GM20000 (cell line): ENCODE results near the gene ZNF865.

Source experiments
- DNase-seq: peaks from one replicate; pipeline ENCODE4 v3.0.0; 2012; ENCODE audit warnings: low spot score
- CTCF ChIP-seq: IDR thresholded peaks from 2 replicates; pipeline ENCODE4 v1.5.1; 2012; ENCODE audit warnings: mild to moderate bottlenecking, control low read depth; ENCODE audit errors: extremely low read depth, missing control alignments

ZNF865 gene

GRCh38 chr19:55590617-55591016 lies 14.8 kb upstream of the ZNF865 start:
- DNase-seq, result no peak
- TF ChIP-seq CTCF, result no peak

GRCh38 chr19:55591555-55591954 lies 13.9 kb upstream of the ZNF865 start:
- TF ChIP-seq CTCF, result no peak
- DNase-seq, result no peak

GRCh38 chr19:55592391-55593090 lies 12.9 kb upstream of the ZNF865 start:
- no peak for DNase-seq
- TF ChIP-seq CTCF, result no peak

- TF ChIP-seq CTCF, result no peak
These were observed 12.2 kb upstream of the ZNF865 start for GRCh38 chr19:55593096-55593772.

GRCh38 chr19:55594996-55595545 lies 10.4 kb upstream of the ZNF865 start:
- no peak for TF ChIP-seq CTCF
- DNase-seq, result no peak

More at GRCh38 chr19:55593096-55593772, 12.2 kb upstream of the ZNF865 start:
- DNase-seq, result no peak

- TF ChIP-seq CTCF, result no peak
- no peak for DNase-seq
These were observed 9.1 kb upstream of the ZNF865 start for GRCh38 chr19:55596304-55596703.

- no peak for TF ChIP-seq CTCF
- no peak for DNase-seq
These were observed 7.9 kb upstream of the ZNF865 start for GRCh38 chr19:55597501-55597921.
